Transverse colon (tissue), 4 donors: ENCODE data around the gene LNX1. TPM values are rescaled to one million over a fixed set of nuclear protein-coding genes. Genes with fewer than 3 reads are reported as not detected.

Source experiments
- DNase-seq: peaks from one replicate; pipeline ENCODE4 v3.0.0-alpha.2; 2019
- H3K27ac ChIP-seq, 4 donors: fragments of 200-600 bp; sonication (generic); 2 replicates each; pipeline ENCODE4 v1.5.1; 2016 to 2018; ENCODE audit warnings: inconsistent platforms in 4 of 4
- H3K27me3 ChIP-seq: fragments of 200-600 bp; sonication (generic); 2 replicates; pipeline ENCODE4 v1.5.1; 2017; ENCODE audit warnings: inconsistent platforms
- H3K36me3 ChIP-seq, 4 donors: fragments of 200-600 bp; sonication (generic); 2 replicates each; pipeline ENCODE4 v1.5.1; 2017 to 2019; ENCODE audit warnings: inconsistent platforms in 4 of 4
- H3K4me1 ChIP-seq, 4 donors: fragments of 200-600 bp; sonication (generic); 2 replicates each; pipeline ENCODE4 v1.5.1; 2017 to 2020; ENCODE audit warnings: inconsistent platforms in 4 of 4
- H3K4me3 ChIP-seq, 4 donors: fragments of 200-600 bp; sonication (generic); 1 replicate in 1 of 4; 2 replicates in 3 of 4; pipeline versions ENCODE4 v1.5.1 to v1.6.1; 2017 to 2019; ENCODE audit warnings: inconsistent platforms in 4 of 4
- H3K9me3 ChIP-seq, 2 donors: fragments of 200-600 bp; sonication (generic); 2 replicates each; pipeline ENCODE4 v1.5.1; 2017 to 2019; ENCODE audit warnings: inconsistent platforms in 2 of 2
- CTCF ChIP-seq, 5 experiments: fragments of 200-600 bp in 3 of 5; fragments of 450-650 bp in 2 of 5; sonication (generic) in 3 of 5; IDR thresholded peaks; 1 replicate in 2 of 5; 2 replicates in 3 of 5; pipeline ENCODE4 v1.5.1; 2016 to 2017; ENCODE audit warnings: antibody characterized with exemption in 5 of 5, inconsistent platforms in 3 of 5, mild to moderate bottlenecking in 2 of 5, moderate library complexity in 1 of 5
- EP300 ChIP-seq: sonication (generic); formaldehyde crosslinking; IDR thresholded peaks from one replicate; pipeline ENCODE4 v1.6.1; 2017; ENCODE audit warnings: antibody characterized with exemption, low read depth
- POLR2A ChIP-seq: fragments of 450-650 bp; IDR thresholded peaks from one replicate; pipeline ENCODE4 v1.6.1; 2016; ENCODE audit warnings: antibody characterized with exemption, mild to moderate bottlenecking, moderate library complexity
- POLR2AphosphoS5 ChIP-seq, 3 donors: sonication (generic); formaldehyde crosslinking; IDR thresholded peaks; one replicate each; pipeline ENCODE4 v1.6.1; 2016; ENCODE audit warnings: antibody characterized with exemption in 3 of 3
- WGBS, 2 donors: methylation state at CpG; one replicate each; pipeline ENCODE4 v1.1.5; 2018; ENCODE audit warnings: low coverage in 1 of 2; 5-methylcytosine and 5-hydroxymethylcytosine counted together
- in situ Hi-C, 4 donors: fragments of 200-750 bp; cut with MboI; loops; one replicate each; pipeline versions ENCODE4 v1.15.0 to v1.15.1; 2017; ENCODE audit warnings: low sequenced_read_pairs in 3 of 4, low pct_ligation_motif_present in 1 of 4, low pct_unique_long_range_greater_than_20kb in 1 of 4
- intact Hi-C: fragments of 100-400 bp; cut with DNase I; formaldehyde crosslinking; loops from one replicate; pipeline ENCODE4 v1.15.1; 2023; ENCODE audit warnings: low total_unique reads
- total RNA-seq, 4 donors: library from RNA; depleted of rRNA; stranded (reverse); fragments of >200 nt; gene quantifications; one replicate each; pipeline ENCODE4 v1.1.0, GENCODE V29; 2016

Gene LNX1
- total RNA-seq, 4 donors from 2014 or later: 2.6 to 35.5 (median 18.1) TPM

GRCh38 chr4:53576676-53577372 lies 14.5 kb downstream of the LNX1 start:
- DNase-seq: no peak
- no peak for TF ChIP-seq CTCF (IDR thresholded peaks at IDR 0.05)
- intact Hi-C loops: no loop called here
- Histone ChIP-seq H3K27ac (no peak overlapping the region), H3K27me3 (no peaks in the 10 kb centered on the region), H3K4me3 (no peak overlapping the region), H3K36me3 (no peaks in the 10 kb centered on the region), H3K4me1 (peaks cover 5 to 17% (median 11%) of the 10 kb centered on the region in 4 donors), H3K9me3 (no peaks in the 10 kb centered on the region)
- WGBS, 2 donors: 7 to 14% methylated on average over 2 of the region's 2 CpGs
- in situ Hi-C loops: no loop called here

- Histone ChIP-seq H3K4me1 (peaks cover 5 to 17% (median 11%) of the 10 kb centered on the region in 4 donors), H3K9me3 (no peaks in the 10 kb centered on the region), H3K27me3 (no peaks in the 10 kb centered on the region), H3K4me3 (no peak overlapping the region), H3K27ac (no peak overlapping the region), H3K36me3 (no peaks in the 10 kb centered on the region)
- no peak for DNase-seq
- TF ChIP-seq EP300 (no peak), POLR2A (no peak), POLR2AphosphoS5 (IDR thresholded peaks at IDR 0.05) (no peak), CTCF (IDR thresholded peaks at IDR 0.05) (no peak)
- whole genome bisulfite sequencing, 2 donors: 93% methylated on average over 8 of the region's 9 CpGs; no CpG with 5 or more reads in 1 of the 2 donors
- in situ Hi-C loops: no loop called here
- intact Hi-C loops: no loop called here
Observed at GRCh38 chr4:53576071-53576617, 15.1 kb downstream of the LNX1 start.

GRCh38 chr4:53575552-53575951 lies 15.7 kb downstream of the LNX1 start:
- no peak for DNase-seq
- Histone ChIP-seq H3K27ac (no peak overlapping the region), H3K4me3 (no peak overlapping the region), H3K9me3 (no peaks in the 10 kb centered on the region), H3K4me1 (peaks cover 5 to 17% (median 11%) of the 10 kb centered on the region in 4 donors), H3K27me3 (no peaks in the 10 kb centered on the region), H3K36me3 (no peaks in the 10 kb centered on the region)
- in situ Hi-C loops (no loop called here), intact Hi-C loops (no loop called here)
- WGBS, 2 donors: 85% methylated on average over 3 of the region's 4 CpGs; no CpG with 5 or more reads in 1 of the 2 donors
- TF ChIP-seq EP300: no peak
- TF ChIP-seq POLR2AphosphoS5 (IDR thresholded peaks at IDR 0.05): no peak
- TF ChIP-seq POLR2A: no peak
- TF ChIP-seq CTCF (IDR thresholded peaks at IDR 0.05): no peak

GRCh38 chr4:53574528-53574927 lies 16.8 kb downstream of the LNX1 start:
- in situ Hi-C loops: no loop called here
- H3K4me1 ChIP-seq: peaks cover 5 to 17% (median 11%) of the 10 kb centered on the region in 4 donors

More at GRCh38 chr4:53574528-53574927, 16.8 kb downstream of the LNX1 start:
- Histone ChIP-seq H3K9me3 (no peaks in the 10 kb centered on the region), H3K4me3 (no peak overlapping the region), H3K27ac (no peak overlapping the region), H3K27me3 (no peaks in the 10 kb centered on the region), H3K36me3 (no peaks in the 10 kb centered on the region)
- TF ChIP-seq CTCF (IDR thresholded peaks at IDR 0.05): no peak
- TF ChIP-seq POLR2A: no peak
- TF ChIP-seq EP300: no peak
- TF ChIP-seq POLR2AphosphoS5 (IDR thresholded peaks at IDR 0.05): no peak
- WGBS, 2 donors: 87% methylated on average over 1 of the region's 1 CpG; no CpG with 5 or more reads in 1 of the 2 donors
- intact Hi-C loops: no loop called here
- no peak for DNase-seq
